GM12891 (cell line): ENCODE results near the gene ACSS1.

Experiments used
- DNase-seq: peaks from one replicate; pipeline ENCODE4 v3.0.0; 2011; ENCODE audit warnings: low spot score; ENCODE audit not compliant: insufficient read length
- FAIRE-seq: peaks from 2 replicates; lab custom pipeline; 2011; peaks lifted over from hg19 to GRCh38; lab: Jason Lieb, UNC
- PAX5 ChIP-seq: IDR thresholded peaks from 2 replicates; pipeline ENCODE4 v1.6.1; 2011; ENCODE audit warnings: low read length, moderate library complexity, mild to moderate bottlenecking; ENCODE audit not compliant: insufficient read depth, severe bottlenecking
- POLR2A ChIP-seq: IDR thresholded peaks from 2 replicates; pipeline ENCODE4 v1.6.1; 2011; ENCODE audit warnings: low read depth, low read length, control low read depth
- POLR2AphosphoS5 ChIP-seq: IDR thresholded peaks from 2 replicates; pipeline ENCODE4 v1.6.1; 2011; ENCODE audit warnings: low read depth, low read length, control low read depth
- POU2F2 ChIP-seq: IDR thresholded peaks from 2 replicates; pipeline ENCODE4 v1.6.1; 2011; ENCODE audit warnings: low read depth, mild to moderate bottlenecking, control low read depth, low read length, moderate library complexity
- SPI1 ChIP-seq: IDR thresholded peaks from 2 replicates; pipeline ENCODE4 v1.6.1; 2011; ENCODE audit warnings: low read depth, low read length, control low read depth
- TAF1 ChIP-seq: IDR thresholded peaks from 2 replicates; pipeline ENCODE4 v1.6.1; 2011; ENCODE audit warnings: low read depth, low read length, control low read depth

The ACSS1 gene

GRCh38 chr20:24981790-24982189 is 76.1 kb downstream of the ACSS1 start:
- no peak for FAIRE-seq
- no peak for TF ChIP-seq POU2F2
- no peak for TF ChIP-seq TAF1
- TF ChIP-seq SPI1 = no peak
- no peak for TF ChIP-seq POLR2AphosphoS5
- TF ChIP-seq POLR2A = no peak
- no peak for TF ChIP-seq PAX5
- no peak for DNase-seq

- DNase-seq = no peak
- TF ChIP-seq SPI1 (no peak), POLR2A (no peak), POLR2AphosphoS5 (no peak)
- FAIRE-seq = no peak
Measured at GRCh38 chr20:24981282-24981681, 76.7 kb downstream of the ACSS1 start.

- DNase-seq (no peak), FAIRE-seq (no peak)
- TF ChIP-seq POLR2AphosphoS5 (no peak), POU2F2 (no peak), TAF1 (no peak), POLR2A (no peak), PAX5 (no peak), SPI1 (no peak)
Measured at GRCh38 chr20:24980291-24981053, 77.5 kb downstream of the ACSS1 start.

GRCh38 chr20:24979036-24979960 is 78.6 kb downstream of the ACSS1 start:
- TF ChIP-seq PAX5 (no peak), POU2F2 (no peak), SPI1 (no peak), POLR2AphosphoS5 (no peak), POLR2A (no peak), TAF1 (no peak)
- FAIRE-seq = no peak
- no peak for DNase-seq

GRCh38 chr20:24978513-24978912 is 79.4 kb downstream of the ACSS1 start:
- FAIRE-seq (no peak), DNase-seq (no peak)
- TF ChIP-seq POU2F2 = no peak
- no peak for TF ChIP-seq POLR2A
- TF ChIP-seq POLR2AphosphoS5 = no peak

GRCh38 chr20:24977797-24978196 is 80.1 kb downstream of the ACSS1 start:
- FAIRE-seq (no peak), DNase-seq (no peak)
- TF ChIP-seq TAF1 (no peak), POLR2A (no peak), POLR2AphosphoS5 (no peak), POU2F2 (no peak), PAX5 (no peak), SPI1 (no peak)

GRCh38 chr20:24977336-24977735 is 80.6 kb downstream of the ACSS1 start:
- TF ChIP-seq POLR2AphosphoS5 (no peak), TAF1 (no peak), POLR2A (no peak), POU2F2 (no peak), SPI1 (no peak), PAX5 (no peak)
- DNase-seq (no peak), FAIRE-seq (no peak)

- no peak for DNase-seq
- no peak for FAIRE-seq
- TF ChIP-seq POLR2AphosphoS5 = no peak
- no peak for TF ChIP-seq PAX5
- no peak for TF ChIP-seq TAF1
- TF ChIP-seq POLR2A = no peak
- TF ChIP-seq POU2F2 = no peak
- TF ChIP-seq SPI1 = no peak
Measured at GRCh38 chr20:24972341-24972740, 85.6 kb downstream of the ACSS1 start.

GRCh38 chr20:24971376-24972101 is 86.4 kb downstream of the ACSS1 start:
- no peak for FAIRE-seq
- no peak for DNase-seq
- TF ChIP-seq SPI1 (no peak), POLR2AphosphoS5 (no peak), POU2F2 (no peak), PAX5 (no peak), POLR2A (no peak), TAF1 (no peak)
